ENCODE measurements around the gene CCDC126. TPM values are rescaled to one million over a fixed set of nuclear protein-coding genes. Genes with fewer than 3 reads are reported as not detected.

CCDC126 gene
- total RNA-seq, 4 donors from 2014 or later = 12.3 to 25.3 (median 15.8) TPM

DNA sequence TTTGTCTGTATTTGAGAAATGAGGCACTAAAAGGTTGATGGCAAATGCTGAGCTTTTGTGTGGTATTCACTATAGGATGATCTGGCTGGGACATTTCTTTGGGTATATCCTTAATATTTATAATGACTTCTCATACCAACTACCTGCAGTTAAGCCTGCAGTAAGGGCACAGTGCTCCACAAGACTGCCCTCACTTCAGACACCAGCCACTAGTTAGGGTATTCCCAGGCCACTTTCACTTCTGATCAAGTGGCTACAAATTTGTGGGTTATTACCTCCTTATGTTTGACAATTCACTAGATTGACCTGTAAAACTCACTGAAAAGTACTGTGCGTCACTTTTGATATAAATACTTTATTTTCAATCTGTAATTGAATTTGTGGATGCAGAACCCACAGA lies 20.3 kb downstream of the CCDC126 start:
- intact Hi-C loops (cut with DNase I; ENCODE audit: low total_unique reads) = no loop called here
- no peak for TF ChIP-seq POLR2A (IDR thresholded peaks at IDR 0.05)
- TF ChIP-seq, protein P1, sequence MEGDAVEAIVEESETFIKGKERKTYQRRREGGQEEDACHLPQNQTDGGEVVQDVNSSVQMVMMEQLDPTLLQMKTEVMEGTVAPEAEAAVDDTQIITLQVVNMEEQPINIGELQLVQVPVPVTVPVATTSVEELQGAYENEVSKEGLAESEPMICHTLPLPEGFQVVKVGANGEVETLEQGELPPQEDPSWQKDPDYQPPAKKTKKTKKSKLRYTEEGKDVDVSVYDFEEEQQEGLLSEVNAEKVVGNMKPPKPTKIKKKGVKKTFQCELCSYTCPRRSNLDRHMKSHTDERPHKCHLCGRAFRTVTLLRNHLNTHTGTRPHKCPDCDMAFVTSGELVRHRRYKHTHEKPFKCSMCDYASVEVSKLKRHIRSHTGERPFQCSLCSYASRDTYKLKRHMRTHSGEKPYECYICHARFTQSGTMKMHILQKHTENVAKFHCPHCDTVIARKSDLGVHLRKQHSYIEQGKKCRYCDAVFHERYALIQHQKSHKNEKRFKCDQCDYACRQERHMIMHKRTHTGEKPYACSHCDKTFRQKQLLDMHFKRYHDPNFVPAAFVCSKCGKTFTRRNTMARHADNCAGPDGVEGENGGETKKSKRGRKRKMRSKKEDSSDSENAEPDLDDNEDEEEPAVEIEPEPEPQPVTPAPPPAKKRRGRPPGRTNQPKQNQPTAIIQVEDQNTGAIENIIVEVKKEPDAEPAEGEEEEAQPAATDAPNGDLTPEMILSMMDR (IDR thresholded peaks at IDR 0.05) = no peak
- 100% methylated on average over 1 of the region's 1 CpG for WGBS, 2 donors
- DNase-seq (ENCODE audit: low spot score in 2 of 2) = no peak
- no peak overlapping the region for H3K4me3 ChIP-seq (ENCODE audit: low read depth, poor library complexity, severe bottlenecking)

DNA sequence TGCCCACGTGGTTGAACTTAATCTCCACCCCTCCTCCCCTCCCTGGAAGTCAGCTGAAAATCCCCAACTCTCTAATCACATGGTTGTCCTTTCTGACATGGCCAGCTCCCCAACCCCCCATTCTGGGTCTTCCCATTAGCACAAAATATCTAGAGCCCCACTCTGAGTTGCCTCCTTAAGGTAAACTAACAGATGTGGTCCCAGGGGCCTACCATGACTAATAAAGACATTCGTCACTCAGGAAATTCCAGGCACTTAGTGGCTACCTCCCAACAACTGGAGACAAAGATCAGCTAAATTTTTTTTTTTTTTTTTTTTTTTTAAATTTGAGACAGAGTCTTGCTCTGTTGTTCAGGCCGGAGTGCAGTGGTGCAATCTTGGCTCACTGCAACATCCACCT lies 21.1 kb downstream of the CCDC126 start:
- intact Hi-C loops (cut with DNase I; ENCODE audit: low total_unique reads) = no loop called here
- H3K4me3 ChIP-seq (ENCODE audit: low read depth, poor library complexity, severe bottlenecking) = no peak overlapping the region
- TF ChIP-seq POLR2A (IDR thresholded peaks at IDR 0.05) = no peak
- TF ChIP-seq, protein P1 (IDR thresholded peaks at IDR 0.05) = no peak
- no peak for DNase-seq (ENCODE audit: low spot score in 2 of 2)
- WGBS, 2 donors = 77 to 81% methylated on average over 3 of the region's 3 CpGs

DNA sequence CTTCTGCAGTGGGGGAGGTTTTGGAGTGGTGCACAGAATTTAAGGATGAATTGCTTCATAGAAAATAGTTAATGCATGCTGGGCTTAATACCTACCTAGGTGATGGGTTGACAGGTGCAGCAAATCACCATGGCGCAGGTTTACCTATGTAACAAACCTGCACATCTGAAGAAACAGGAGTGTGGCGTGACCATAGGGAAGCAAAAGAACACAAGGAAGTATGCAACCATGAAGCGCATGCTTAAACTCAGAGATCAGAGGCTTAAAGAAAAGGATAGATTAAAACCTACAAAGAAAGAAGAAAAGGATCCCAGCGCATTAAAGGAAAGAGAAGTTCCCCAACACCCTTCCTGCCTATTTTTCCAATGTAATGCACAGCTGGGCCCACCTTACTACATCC lies 22.0 kb downstream of the CCDC126 start:
- no peak for DNase-seq (ENCODE audit: low spot score in 2 of 2)
- intact Hi-C loops (cut with DNase I; ENCODE audit: low total_unique reads) = no loop called here
- 94 to 98% methylated on average over 4 of the region's 4 CpGs for WGBS, 2 donors
- TF ChIP-seq, protein P1 (IDR thresholded peaks at IDR 0.05) = no peak
- no peak for TF ChIP-seq POLR2A (IDR thresholded peaks at IDR 0.05)
- H3K4me3 ChIP-seq (ENCODE audit: low read depth, poor library complexity, severe bottlenecking) = no peak overlapping the region

DNA sequence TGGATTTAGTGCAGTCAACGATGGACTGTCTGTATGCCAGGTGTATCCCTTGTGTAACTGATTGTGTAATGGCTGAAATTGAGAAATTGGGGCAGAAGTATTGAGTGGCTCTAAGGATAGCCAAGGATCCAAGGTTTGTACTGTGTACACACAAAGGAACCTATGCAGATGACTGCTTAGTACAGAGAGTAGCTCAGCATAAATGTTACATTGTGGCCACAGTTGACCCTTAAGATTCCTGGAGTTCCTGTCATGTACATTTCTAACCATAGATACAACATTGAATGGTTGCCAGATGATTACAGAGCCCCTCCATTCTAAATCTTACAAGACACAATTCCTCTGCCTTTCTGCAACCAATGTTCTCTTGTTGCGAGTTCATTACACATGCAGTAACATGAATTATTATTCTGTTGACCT lies 25.3 kb downstream of the CCDC126 start:
- intact Hi-C loops (cut with DNase I; ENCODE audit: low total_unique reads) = no loop called here
- WGBS, 2 donors = 73 to 79% methylated on average over 2 of the region's 2 CpGs
- no peak for TF ChIP-seq POLR2A (IDR thresholded peaks at IDR 0.05)
- TF ChIP-seq, protein P1 (IDR thresholded peaks at IDR 0.05) = no peak
- no peak for DNase-seq (ENCODE audit: low spot score in 2 of 2)
- no peak overlapping the region for H3K4me3 ChIP-seq (ENCODE audit: low read depth, poor library complexity, severe bottlenecking)

DNA sequence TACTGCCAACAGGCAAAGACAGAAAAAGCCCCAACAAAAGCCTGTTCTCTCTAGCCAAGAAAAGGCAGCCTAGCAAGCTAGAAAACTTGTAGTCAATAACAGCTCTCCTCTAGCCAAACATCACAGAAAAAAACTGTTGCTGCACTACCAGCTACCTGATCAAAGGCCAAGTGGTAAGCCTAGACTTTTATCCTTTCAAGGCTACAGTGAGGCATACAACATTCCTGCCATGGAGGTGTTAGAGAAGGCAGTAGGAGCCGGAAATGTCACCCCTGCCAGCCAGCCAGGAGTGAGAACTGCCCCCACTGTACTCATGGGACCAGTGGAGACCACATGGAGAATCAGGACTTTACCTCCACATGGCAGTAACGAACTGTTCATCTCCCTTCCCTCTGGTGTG lies 31.2 kb downstream of the CCDC126 start:
- TF ChIP-seq, protein P1 (IDR thresholded peaks at IDR 0.05) = no peak
- TF ChIP-seq POLR2A (IDR thresholded peaks at IDR 0.05) = no peak
- no peak overlapping the region for H3K4me3 ChIP-seq (ENCODE audit: low read depth, poor library complexity, severe bottlenecking)
- DNase-seq (ENCODE audit: low spot score in 2 of 2) = no peak
- intact Hi-C loops (cut with DNase I; ENCODE audit: low total_unique reads) = no loop called here
- WGBS, 2 donors = 88 to 93% methylated on average over 2 of the region's 2 CpGs

DNA sequence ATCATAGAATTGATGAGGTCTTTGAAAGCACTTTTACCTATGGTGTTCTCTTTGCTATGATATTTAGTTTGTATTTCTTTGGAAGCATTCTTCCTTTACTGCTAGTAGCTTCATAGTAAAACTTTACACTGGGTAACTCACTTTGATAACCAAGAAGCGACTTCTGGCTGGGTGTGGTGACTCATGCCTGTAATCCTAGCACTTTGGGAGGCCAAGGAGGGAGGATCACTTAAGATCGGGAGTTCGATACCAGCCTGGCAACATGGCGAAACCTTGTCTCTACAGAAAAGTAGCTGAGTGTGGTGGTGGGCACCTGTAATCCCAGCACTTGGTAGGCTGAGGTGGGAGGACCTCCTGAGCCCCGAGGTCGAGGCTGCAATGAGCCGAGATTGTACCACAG lies 36.2 kb downstream of the CCDC126 start:
- TF ChIP-seq, protein P1 (IDR thresholded peaks at IDR 0.05) = no peak
- TF ChIP-seq POLR2A (IDR thresholded peaks at IDR 0.05) = no peak
- DNase-seq (ENCODE audit: low spot score in 2 of 2) = no peak
- H3K4me3 ChIP-seq (ENCODE audit: low read depth, poor library complexity, severe bottlenecking) = no peak overlapping the region
- intact Hi-C loops (cut with DNase I; ENCODE audit: low total_unique reads) = no loop called here
- WGBS, 2 donors = 96 to 97% methylated on average over 7 of the region's 7 CpGs
